HG02642 (cell line): ENCODE measurements around the gene TSC2.
"Not testable (repeated sequence)": the region's sequence is repeated elsewhere in the genome, so short reads cannot be mapped to it uniquely, and the experiment has no call there.

ENCODE experiments used
- ATAC-seq: cut with Tn5 transposase; IDR thresholded peaks from one replicate; pipeline ENCODE4 v1.9.1; 2021; ENCODE audit warnings: mild to moderate bottlenecking; ENCODE audit not compliant: unreplicated experiment, poor library complexity

The TSC2 gene

GRCh38 chr16:2133797-2134196 lies 86.0 kb downstream of the TSC2 start:
- not testable (repeated sequence) for ATAC-seq

- ATAC-seq: not testable (repeated sequence)
Measured at GRCh38 chr16:2135071-2135470, 87.3 kb downstream of the TSC2 start.

- peak; percentile 66 for ATAC-seq
Measured at GRCh38 chr16:2135770-2136490, 88.1 kb downstream of the TSC2 start, which contains the start of gene PKD1. TSS of gene PKD1 (minus strand) at chr16:2135898. CDS start at chr16:2135689, 209 bp downstream.
